Testis (tissue), 3 donors: ENCODE data around the gene ERCC3. TPM values are rescaled to one million over a fixed set of nuclear protein-coding genes. Genes with fewer than 3 reads are reported as not detected.
"Not testable (repeated sequence)": the region's sequence is repeated elsewhere in the genome, so short reads cannot be mapped to it uniquely, and the experiment has no call there.

Experiments
- DNase-seq: peaks from one replicate; pipeline ENCODE4 v3.0.0-alpha.2; 2019
- H3K27ac ChIP-seq, 2 donors: fragments of 200-600 bp; sonication (generic); one replicate each; pipeline ENCODE4 v1.5.1; 2019
- H3K27me3 ChIP-seq: fragments of 200-600 bp; sonication (generic); one replicate; pipeline ENCODE4 v1.5.1; 2019
- H3K36me3 ChIP-seq: fragments of 200-600 bp; sonication (generic); one replicate; pipeline ENCODE4 v1.5.1; 2017; ENCODE audit warnings: low read depth; ENCODE audit errors: missing control alignments
- H3K4me1 ChIP-seq: fragments of 200-600 bp; sonication (generic); one replicate; pipeline ENCODE4 v1.5.1; 2019
- H3K4me3 ChIP-seq, 2 donors: fragments of 200-600 bp; sonication (generic); one replicate each; pipeline ENCODE4 v1.5.1; 2017 to 2019
- H3K9me3 ChIP-seq: fragments of 200-600 bp; sonication (generic); one replicate; pipeline ENCODE4 v1.5.1; 2017
- POLR2A ChIP-seq: fragments of 450-650 bp; IDR thresholded peaks from one replicate; pipeline ENCODE4 v1.6.1; 2017; ENCODE audit warnings: antibody characterized with exemption, mild to moderate bottlenecking, moderate library complexity
- WGBS, 2 donors: methylation state at CpG; one replicate each; pipeline ENCODE4 v1.1.5; 2018; 5-methylcytosine and 5-hydroxymethylcytosine counted together
- intact Hi-C: fragments of 100-400 bp; cut with DNase I; formaldehyde crosslinking; loops from one replicate; pipeline ENCODE4 v1.15.1; 2023; ENCODE audit warnings: low total_unique reads
- polyA plus RNA-seq: library from polyadenylated mRNA; stranded (reverse); fragments of 350-450 nt; fragmentation: Illumina TruSeq; extraction: RNeasy Lipid Tissue Mini Kit (QIAGEN cat#74804); gene quantifications from one replicate; pipeline ENCODE4 v1.2.3, GENCODE V29; 2014; ENCODE audit warnings: low read depth, low replicate concordance; ENCODE audit not compliant: insufficient read depth
- small RNA-seq, 2 donors: library from RNA; depleted of rRNA; stranded (forward); fragments of <200 nt; gene quantifications; one replicate each; pipeline ENCODE3, GENCODE V24; 2016
- total RNA-seq, 2 donors: library from RNA; depleted of rRNA; stranded (reverse); fragments of >200 nt; gene quantifications; one replicate each; pipeline ENCODE4 v1.2.3, GENCODE V29; 2016
- TF ChIP-seq, protein P1 (sequence below), 3 experiments: fragments of 450-650 bp in 2 of 3; fragments of 200-600 bp in 1 of 3; sonication (generic) in 1 of 3; IDR thresholded peaks; one replicate each; pipeline ENCODE4 v1.5.1; 2016 to 2019; ENCODE audit warnings: antibody characterized with exemption in 3 of 3, mild to moderate bottlenecking in 2 of 3, moderate library complexity in 1 of 3

ERCC3 gene
- total and polyA plus RNA-seq, 3 donors from 2014 or later, result 78.2 to 87.5 (median 81.2) TPM

DNA sequence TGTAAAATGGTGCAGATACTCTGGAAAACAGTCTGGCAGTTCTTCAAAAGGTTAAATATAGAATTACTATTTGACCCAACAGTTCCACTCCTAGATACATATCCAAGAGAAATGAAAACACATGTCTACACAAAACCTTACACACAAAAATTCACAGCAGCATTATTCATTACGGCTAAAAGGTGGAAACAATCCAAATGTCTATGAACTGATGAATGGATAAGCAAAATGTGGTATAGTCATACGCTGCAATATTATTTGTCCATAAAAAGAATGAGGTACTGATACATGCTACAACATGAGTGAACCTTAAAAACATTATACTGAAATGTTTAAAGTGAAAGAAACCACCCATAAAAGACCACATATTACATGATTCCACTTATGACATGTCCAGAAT is 77.8 kb downstream of the ERCC3 start:
- 94 to 97% methylated on average over 2 of the region's 2 CpGs for WGBS, 2 donors
- no peak for TF ChIP-seq POLR2A
- TF ChIP-seq, protein P1, sequence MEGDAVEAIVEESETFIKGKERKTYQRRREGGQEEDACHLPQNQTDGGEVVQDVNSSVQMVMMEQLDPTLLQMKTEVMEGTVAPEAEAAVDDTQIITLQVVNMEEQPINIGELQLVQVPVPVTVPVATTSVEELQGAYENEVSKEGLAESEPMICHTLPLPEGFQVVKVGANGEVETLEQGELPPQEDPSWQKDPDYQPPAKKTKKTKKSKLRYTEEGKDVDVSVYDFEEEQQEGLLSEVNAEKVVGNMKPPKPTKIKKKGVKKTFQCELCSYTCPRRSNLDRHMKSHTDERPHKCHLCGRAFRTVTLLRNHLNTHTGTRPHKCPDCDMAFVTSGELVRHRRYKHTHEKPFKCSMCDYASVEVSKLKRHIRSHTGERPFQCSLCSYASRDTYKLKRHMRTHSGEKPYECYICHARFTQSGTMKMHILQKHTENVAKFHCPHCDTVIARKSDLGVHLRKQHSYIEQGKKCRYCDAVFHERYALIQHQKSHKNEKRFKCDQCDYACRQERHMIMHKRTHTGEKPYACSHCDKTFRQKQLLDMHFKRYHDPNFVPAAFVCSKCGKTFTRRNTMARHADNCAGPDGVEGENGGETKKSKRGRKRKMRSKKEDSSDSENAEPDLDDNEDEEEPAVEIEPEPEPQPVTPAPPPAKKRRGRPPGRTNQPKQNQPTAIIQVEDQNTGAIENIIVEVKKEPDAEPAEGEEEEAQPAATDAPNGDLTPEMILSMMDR (IDR thresholded peaks at IDR 0.05), result no peak

DNA sequence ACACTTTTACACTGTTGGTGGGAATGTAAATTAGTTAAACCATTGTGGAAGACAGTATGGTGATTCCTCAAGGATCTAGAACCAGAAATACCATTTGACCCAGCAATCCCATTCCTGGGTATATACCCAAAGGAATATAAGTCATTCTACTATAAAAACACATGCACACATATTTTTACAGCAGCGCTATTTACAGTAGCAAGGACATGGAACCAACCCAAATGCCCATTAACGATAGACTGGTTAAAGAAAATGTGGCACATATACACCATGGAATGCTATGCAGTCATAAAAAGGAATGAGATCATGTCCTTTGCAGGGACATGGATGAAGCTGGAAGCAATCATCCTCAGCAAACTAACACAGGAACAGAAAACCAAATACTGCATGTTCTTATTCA is 79.7 kb downstream of the ERCC3 start:
- H3K36me3 ChIP-seq, H3K9me3 ChIP-seq, intact Hi-C loops, H3K4me1 ChIP-seq, DNase-seq, H3K4me3 ChIP-seq, H3K27me3 ChIP-seq, H3K27ac ChIP-seq: not testable (repeated sequence)
- WGBS, 2 donors, result 92 to 95% methylated on average over 2 of the region's 2 CpGs

More for the DNA sequence above, 77.8 kb downstream of the ERCC3 start:
- Histone ChIP-seq H3K27ac (no peak overlapping the region), H3K27me3 (no peaks in the 10 kb centered on the region), H3K9me3 (no peaks in the 10 kb centered on the region), H3K4me1 (peaks cover 4% of the 10 kb centered on the region), H3K4me3 (no peak overlapping the region), H3K36me3 (no peaks in the 10 kb centered on the region)
- intact Hi-C loops, result no loop called here
- no peak for DNase-seq

DNA sequence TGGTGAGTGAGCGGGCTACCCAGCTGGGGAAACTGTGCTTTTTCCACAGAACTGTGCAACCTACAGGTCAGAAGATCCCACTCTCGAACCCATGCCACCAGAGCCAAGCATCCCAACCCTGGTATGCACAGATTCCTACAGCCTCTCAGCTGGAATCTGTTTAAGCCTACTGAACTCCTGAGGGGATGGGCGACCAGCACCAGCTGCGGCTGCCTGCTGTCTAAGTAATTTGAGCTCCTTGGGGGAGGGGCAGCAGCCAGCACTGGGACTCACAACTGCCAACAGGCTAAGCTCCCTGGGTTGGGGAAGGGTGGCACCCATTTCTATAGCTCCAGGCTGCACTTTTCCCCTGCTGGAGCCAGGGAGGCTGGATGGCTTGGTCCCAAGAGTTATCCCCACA is 85.6 kb downstream of the ERCC3 start:
- no peaks in the 10 kb centered on the region for H3K27me3 ChIP-seq
- no peak for DNase-seq
- intact Hi-C loops, result no loop called here
- H3K27ac ChIP-seq, result no peak overlapping the region
- H3K4me1 ChIP-seq, result no peaks in the 10 kb centered on the region
- no peaks in the 10 kb centered on the region for H3K36me3 ChIP-seq
- 84 to 100% methylated on average over 1 to 4 of the region's 4 CpGs for WGBS, 2 donors
- no peak overlapping the region for H3K4me3 ChIP-seq
- TF ChIP-seq POLR2A, result no peak
- TF ChIP-seq, protein P1 (IDR thresholded peaks at IDR 0.05), result no peak
- no peaks in the 10 kb centered on the region for H3K9me3 ChIP-seq

Small RNA genes lying within 50 kb of the gene (small RNA-seq; reads per million reads assigned to genes)
- 0 reads per million in 2 donors for gene RNU6-1147P

Other genes starting within 250 kb of the ERCC3 start
- 10 to 100 TPM; 25.0 to 28.7 TPM for gene BIN1, start 187.0 kb downstream of the ERCC3 start, total RNA-seq
- gene BIN1, start 187.0 kb downstream of the ERCC3 start, polyA plus RNA-seq, result 38.8 TPM
- gene CYP27C1, start 73.8 kb downstream of the ERCC3 start, total RNA-seq, result under 1 TPM; 0.50 to 0.55 TPM
- 0.47 TPM for gene CYP27C1, start 73.8 kb downstream of the ERCC3 start, polyA plus RNA-seq
- 10 to 100 TPM; 74.0 to 74.5 TPM for gene MAP3K2, start 93.8 kb upstream of the ERCC3 start, total RNA-seq
- gene MAP3K2, start 93.8 kb upstream of the ERCC3 start, polyA plus RNA-seq, result 16.3 TPM
- gene PROC, start 124.3 kb upstream of the ERCC3 start, total RNA-seq, result under 1 TPM in 1 of 2 donors, not detected in 1; 0.63 TPM
- not detected for gene PROC, start 124.3 kb upstream of the ERCC3 start, polyA plus RNA-seq
- 10 to 100 TPM; 39.6 to 52.7 TPM for gene IWS1, start 232.3 kb upstream of the ERCC3 start, total RNA-seq
- 33.7 TPM for gene IWS1, start 232.3 kb upstream of the ERCC3 start, polyA plus RNA-seq
- 1 to 10 TPM; 3.6 to 5.6 TPM for gene MYO7B, start 241.5 kb upstream of the ERCC3 start, total RNA-seq
- 4.2 TPM for gene MYO7B, start 241.5 kb upstream of the ERCC3 start, polyA plus RNA-seq